Measurements from ENCODE around the gene ABO.
"Not testable (repeated sequence)": the region's sequence is repeated elsewhere in the genome, so short reads cannot be mapped to it uniquely, and the experiment has no call there.

The ABO gene

DNA sequence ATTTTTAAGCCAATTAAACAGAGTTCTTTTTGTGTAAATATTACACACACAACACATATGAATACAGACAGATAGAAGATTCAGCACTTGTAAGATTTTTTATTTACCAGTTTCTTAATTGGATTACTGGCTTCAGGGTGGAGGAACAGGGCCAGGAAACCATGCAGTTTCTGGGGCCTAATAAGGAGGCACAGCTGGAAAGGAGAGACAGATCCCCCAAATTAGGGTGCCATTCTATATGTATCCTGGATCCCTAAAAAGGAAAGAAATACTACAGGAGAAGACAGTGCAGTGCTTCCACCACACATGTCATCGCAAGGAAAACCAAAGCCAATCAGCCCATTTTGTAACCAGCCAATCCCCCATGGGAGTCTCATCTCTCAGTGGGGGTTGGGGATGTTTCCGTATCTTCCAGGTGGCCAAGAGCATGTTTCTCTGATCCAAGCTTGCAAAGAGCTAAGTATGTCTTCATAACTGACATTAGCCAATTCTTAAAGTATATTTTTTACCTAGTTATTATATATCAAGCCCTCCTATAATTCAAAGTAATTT lies 15.8 kb upstream of the ABO start:
- DNase-seq = no peak

DNA sequence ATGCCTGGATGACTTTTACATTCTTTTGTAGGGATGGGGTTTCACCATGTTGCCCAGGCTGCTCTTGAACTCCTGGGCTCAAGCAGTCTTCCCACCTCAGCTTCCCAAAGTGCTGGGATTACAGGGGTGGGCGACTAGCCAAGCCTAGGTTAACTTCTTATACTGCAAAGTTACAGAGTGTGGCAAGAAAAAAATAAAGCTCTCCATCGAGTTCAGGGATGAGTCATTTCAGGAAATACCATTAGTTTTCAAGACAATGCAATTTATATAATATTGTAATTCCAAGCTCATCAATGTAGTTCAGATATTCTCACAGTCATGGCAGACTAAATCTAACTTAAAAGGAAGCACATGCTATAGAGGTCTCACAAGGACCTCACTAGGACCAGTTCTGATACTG lies 11.5 kb upstream of the ABO start:
- DNase-seq = no peak

DNA sequence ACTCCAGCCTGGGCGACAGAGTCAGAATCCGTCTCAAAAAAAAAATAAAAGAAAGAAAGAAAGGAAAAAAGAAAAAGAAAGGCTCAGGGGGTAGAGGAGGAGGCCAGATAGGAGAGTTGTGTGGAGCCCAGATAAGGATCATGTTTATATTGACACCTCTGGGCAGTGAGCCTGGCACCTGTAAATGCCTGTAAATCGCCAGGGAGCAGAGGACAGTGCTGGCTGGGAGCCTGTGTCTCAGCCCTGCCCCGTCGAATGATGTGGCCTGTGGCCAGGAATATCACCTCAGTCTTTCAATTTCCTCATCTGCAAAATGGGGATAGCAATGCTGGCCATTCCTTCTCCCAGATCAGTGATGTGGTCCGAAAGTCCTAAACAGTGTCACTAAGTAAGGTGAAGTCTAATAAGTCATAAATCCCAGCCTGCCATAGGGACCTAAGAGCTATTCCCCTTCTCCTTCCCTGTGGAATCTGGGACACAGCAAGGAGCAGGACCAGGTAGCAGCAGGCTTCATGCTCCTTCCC lies 10.3 kb upstream of the ABO start:
- DNase-seq = no peak

DNA sequence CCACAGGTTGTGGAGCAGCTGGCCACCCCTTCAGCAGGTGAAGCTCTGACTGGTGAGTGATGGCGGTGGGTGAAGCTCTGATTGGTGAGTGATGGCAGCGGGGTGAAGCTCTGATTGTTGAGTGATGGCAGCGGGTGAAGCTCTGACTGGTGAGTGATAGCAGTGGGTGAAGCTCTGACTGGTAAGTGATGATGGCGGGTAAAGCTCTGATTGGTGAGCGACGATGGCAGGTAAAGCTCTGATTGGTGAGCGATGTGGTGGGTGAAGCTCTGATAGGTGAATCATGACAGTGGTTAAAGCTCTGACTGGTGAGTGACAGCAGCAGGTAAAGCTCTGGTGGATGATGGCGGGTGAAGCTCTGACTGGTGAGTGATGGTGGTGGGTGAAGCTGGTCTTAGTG lies 9.4 kb upstream of the ABO start:
- DNase-seq = no peak

DNA sequence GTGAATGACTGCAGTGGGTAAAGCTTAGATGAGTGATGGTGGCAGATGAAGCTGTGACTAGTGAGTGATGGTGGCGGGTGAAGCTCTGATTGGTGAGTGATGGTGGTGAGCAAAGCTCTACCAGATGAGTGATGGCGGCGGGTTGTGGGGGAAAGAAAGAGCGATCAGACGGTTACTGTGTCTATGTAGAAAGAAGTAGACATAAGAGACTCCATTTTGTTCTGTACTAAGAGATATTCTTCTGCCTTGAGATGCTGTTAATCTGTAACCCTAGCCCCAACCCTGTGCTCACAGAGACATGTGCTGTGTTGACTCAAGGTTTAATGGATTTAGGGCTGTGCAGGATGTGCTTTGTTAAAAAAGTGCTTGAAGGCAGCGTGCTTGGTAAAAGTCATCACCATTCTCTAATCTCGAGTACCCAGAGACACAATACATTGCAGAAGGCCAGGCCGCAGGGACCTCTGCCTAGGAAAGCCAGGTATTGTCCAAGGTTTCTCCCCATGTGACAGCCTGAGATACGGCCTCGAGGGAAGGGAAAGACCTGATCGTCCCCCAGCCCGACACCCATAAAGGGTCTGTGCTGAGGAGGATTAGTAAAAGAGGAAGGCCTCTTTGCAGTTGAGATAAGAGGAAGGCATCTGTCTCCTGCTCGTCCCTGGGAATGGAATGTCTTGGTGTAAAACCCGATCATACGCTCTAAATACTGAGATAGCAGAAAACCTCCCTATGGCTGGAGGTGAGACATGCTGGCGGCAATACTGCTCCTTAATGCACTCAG lies 8.4 kb upstream of the ABO start:
- DNase-seq = not testable (repeated sequence)

DNA sequence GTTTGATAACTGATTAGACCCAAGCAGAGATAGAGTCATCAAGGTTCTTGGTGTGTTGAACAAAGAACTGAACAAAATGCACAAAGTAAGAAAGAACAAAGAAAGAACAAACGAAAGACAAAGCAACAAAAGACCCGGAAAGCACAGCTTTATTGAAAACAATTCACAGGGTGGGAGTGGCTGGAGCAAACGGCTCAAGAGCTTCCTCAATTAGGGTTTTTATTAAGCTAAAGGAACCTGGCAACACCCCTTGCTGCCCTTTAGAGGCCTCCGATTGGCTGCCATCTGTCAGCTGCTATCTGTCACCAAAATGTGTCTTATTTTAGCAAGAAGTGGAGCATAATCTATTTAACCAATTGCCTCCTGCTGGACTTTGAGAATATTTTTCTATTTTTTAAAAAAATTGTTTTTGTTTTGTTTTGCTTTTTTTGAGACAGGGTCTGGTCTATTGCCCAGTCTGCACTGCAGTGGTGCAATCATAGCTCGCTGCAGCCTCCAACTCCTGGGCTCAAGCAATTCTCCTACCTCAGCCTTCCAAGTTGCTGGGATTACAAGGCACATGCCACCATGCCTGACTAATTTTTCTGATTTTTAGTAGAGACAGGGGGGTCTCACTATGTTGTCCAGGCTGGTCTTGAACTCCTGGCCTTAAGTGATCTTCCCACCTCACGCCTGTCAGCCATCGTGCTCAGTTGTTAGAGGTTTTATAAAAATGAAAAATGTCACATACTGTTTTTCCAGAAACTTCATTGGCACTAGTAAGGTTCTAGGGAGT lies 7.7 kb upstream of the ABO start:
- DNase-seq = no peak

DNA sequence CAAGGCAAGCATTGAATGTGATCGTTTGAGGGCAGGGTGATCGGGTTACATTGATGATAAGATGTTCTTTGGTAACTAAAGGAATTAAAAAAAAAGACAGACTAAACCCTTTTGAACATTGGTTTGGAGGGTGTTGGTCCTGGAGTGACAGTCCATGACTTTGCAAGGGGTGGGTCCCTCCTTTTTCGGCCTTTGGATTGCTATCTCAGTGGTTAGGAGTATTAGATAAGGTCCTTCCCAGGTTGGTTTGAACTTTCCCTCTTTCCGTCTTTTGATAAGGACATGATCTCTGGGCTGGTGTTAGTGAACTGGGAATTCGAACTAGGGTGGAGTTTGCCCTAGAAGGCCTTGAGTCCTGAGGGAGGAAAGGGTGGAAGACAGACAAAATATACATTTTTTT lies 5.4 kb upstream of the ABO start:
- no peak for DNase-seq

DNA sequence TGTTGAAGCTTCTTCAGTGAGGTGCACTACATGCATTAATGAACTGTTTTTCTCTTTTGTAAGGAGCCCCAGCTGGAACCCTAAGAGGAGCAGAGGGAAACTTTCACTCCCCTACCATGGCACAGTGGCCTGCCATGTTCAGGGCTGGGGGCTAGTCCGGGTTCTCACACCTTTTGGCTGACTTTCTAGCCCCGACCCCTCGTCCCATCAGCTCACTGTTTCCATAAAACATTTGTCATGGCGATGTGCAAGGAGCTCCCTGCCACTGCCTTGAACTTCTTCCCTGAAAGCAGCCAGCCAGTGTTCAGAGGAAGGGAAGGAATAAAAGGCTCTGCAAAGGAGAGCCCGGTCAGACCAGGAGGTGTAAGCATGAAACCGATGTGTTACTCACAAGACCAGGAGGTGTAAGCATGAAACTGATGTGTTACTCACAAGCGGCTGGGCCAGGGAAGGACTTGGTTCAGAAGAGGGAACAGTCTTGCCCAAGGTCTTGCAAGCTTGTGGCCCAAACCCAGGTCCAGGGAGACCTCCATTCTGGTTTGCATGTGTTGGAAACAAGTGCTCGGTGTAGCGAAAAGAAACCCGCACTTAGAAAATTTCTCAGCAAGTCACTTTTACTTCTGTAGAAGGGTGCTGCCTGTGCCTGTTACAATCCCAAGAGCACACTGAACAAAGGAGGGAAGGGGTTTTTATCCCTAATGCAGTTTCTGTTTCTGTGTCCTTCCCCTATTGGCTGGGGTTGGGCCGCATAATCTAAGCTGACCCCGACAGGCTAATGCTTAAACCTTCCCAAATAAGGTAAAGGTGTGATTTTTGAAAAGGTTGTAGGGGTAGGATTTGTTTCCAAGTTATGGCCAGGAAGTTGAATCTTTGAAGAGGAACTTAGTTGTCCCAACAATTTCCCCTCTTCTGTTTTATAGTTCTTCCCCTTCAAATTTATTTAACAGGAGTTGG lies 3.4 kb upstream of the ABO start:
- no peak for DNase-seq

DNA sequence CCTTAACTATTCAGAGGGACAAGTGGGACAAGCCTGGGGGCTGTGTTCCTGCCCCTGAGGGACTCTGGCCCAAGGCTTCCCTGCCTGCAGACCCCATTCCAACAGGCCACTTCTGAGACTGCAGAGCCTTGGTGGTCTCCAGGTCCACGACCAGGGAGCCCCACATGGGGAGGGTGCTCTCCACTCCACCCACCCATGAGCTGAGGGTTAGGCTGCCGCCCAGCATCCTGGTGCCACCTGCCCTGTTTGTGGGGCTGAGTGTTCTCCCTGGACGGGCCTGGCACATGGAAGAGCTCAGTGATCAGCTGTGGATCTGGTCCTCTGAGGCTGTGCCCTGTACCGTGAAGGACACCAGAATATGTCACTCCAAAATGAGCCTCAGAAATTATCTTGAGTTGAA lies 2.5 kb upstream of the ABO start:
- no peak for DNase-seq

DNA sequence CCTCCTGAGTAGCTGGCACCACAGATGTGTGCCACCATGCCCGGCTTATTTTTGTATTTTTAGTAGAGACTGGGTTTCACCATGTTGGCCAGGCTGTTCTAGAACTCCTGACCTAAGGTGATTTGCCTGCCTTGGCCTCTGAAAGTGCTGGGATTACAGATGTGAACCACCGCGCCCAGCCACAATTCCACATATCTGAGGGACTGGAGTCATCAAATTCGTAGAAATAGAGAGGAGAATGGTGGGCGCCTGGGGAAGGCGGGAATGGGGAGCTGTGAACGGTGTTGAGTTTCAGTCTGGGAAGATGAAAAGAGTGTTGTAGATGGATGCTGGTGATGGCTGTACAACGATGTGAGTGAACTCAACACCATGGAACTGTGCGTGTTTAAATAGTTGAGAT lies 1.9 kb upstream of the ABO start:
- DNase-seq = no peak

DNA sequence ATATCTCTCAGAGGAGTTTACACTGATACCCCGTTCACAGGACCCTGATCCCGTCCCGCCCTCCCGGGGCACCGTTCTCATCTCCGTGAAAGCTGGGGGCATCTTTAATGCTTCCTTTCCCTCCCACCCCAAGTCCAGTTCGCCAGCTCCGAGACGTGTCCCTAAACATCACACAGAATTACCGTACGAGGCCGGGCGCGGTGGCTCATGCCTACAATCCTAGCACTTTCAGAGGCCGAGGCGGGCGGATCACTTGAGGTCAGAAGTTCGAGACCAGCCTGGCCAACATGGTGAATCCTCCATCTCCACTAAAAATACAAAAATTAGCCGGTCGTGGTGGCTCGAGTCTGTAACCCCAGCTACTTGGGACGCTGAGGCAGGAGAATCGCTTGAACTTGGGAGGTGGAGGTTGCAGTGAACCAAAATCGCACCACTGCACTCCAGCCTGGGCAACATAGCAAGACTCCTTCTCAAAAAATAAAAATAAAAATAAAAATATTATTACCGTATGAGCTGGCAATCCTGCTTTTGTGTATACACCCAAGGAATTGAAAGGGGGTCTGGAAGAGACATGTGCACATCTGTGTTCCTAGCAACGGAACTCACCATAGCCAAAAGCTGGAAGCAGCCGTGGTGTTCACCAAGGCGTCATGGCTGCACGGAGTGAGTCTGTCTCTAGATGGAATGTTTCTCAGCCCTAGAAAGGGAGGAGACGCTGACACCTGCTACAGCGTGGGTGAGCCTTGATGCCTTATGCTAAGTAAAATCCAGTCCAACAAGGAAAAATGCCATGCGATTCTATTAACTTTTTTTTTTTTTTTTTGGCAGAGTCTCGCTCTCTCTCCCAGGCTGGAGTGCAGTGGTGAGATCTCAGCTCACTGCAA lies 1.2 kb upstream of the ABO start:
- no peak for DNase-seq

DNA sequence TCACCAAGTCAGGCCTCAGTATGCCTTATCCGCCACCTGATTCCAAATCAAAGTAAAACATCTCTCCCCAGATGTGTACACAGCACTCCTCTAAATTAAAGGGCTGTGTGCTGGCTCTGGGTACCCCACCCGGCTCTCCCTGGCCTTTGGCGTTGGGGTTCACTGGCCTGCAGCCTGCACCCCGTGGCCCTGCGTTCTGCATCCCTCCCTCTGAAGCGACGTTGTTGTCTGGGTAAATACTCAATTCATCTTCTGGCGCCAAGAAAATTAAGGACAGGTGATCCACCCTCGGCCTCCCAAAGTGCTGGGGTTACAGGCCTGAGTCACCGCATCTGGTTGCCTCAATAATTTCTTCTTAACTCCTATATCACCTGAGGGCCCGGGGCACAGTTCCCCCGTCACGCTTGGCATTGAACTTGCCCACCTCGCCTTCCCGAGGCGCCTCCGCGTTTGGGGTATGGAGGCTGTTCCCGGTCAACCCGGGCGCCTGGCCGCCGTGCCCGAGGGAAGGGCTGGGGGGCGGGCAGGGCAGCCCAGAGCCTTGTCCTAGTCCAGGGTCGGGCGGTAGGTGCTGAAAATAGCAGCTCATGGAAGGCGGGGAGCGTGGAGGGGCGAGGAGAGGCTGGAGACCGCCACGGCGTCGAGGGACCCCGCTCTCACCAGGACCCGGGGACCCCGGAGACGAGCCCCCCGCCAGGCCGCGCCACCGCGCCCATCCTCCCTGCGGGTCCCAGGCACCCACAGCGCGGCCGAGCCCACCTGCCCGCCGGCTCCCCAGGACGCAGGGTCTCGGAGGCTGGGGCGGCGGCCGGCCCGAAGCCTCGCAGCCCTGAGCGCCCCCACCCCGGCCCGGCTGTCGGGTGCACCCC lies 531 bp downstream of the ABO start:
- no peak for DNase-seq

DNA sequence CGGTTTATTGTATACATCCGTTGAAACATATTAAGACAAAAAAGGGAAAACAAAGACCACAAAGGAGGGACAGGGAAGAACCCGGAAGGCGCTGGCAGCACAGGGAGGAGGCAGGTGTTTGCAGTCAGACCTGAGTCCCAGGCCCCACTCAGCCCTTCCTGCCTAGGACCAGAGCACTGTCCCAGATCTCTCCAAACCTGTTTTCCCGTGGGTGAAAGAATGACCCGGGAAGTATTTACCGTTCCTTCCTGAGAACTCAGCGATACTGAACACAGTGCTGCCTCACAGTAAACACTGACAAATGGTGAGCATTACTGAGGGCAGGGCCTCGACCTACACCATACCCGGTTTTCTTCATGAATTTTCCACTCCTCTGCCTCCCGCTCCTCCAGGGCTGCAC lies 1.2 kb downstream of the ABO start:
- no peak for DNase-seq

DNA sequence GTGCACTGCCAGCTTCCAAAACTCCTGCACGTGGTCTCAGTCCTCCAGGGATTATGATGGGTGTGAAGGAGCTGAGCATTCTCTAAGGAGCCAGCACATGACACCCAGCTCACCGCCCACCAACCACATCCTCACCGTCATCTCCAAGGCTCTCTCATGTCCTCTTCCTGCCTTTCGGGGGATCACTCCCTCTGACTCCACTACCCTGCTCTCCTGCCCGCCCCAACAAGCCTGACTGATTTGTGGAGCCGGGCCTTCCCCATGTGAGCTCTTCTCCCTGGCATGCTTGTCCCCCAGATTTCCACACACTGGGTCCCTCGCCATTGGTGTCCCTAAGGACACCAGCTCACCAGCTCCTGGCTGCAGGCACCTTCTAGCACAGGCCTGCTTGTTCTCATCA lies 1.9 kb downstream of the ABO start:
- no peak for DNase-seq

DNA sequence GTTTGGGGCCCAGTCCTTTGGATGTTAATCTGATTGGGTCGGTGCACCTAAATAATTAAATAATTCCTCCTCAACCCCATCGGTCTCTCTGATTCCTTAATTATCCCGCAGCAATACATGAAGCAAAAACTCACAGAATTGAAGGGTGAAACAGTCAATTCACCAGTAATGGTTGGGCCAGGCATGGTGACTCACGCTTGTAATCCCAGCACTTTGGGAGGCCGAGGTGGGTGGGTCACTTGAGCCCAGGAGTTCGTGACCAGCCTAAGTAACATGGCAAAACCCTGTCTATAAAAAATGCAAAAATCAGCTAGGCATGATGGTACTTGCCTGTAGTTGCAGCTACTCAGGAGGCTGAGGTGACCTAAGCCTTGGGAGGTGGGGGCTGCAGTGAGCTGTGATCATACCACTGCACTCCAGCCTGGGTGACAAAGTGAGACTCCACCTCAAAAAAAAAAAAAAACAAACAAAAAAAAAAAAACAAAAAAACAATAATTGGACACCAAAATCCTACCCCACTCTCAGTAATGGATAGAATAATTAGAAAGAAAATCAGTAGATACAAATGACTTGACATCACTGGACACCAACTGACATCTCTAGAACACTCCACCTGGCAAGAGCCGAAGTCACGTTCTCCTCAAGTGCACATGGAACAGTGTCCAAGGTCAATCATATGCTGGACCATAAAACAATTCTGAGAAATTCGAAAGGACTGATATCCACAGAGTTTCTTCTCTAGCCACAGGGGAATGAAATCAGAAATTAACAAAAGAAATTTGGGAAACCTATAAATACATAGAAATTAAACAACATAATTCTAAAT lies 5.3 kb downstream of the ABO start:
- no peak for DNase-seq

DNA sequence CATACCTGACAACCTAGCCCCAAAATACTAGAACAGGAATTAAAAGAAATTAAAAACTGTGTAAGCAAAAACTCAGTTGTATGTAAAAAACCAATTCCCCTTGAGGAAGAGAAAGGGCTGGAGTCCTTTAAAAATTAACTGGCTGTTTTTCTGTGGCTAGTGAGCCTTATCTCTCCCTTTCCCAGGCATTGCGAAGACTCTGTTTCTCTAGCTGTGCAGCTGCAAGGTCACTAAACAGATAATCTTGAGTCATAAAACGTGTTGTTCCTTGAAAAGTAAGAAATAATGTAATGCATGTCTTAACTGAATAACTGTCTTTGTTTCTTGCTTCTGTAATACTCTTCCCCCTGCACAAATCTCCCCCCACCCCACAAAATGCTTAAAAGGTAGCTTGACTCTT lies 5.9 kb downstream of the ABO start:
- not testable (repeated sequence) for DNase-seq

DNA sequence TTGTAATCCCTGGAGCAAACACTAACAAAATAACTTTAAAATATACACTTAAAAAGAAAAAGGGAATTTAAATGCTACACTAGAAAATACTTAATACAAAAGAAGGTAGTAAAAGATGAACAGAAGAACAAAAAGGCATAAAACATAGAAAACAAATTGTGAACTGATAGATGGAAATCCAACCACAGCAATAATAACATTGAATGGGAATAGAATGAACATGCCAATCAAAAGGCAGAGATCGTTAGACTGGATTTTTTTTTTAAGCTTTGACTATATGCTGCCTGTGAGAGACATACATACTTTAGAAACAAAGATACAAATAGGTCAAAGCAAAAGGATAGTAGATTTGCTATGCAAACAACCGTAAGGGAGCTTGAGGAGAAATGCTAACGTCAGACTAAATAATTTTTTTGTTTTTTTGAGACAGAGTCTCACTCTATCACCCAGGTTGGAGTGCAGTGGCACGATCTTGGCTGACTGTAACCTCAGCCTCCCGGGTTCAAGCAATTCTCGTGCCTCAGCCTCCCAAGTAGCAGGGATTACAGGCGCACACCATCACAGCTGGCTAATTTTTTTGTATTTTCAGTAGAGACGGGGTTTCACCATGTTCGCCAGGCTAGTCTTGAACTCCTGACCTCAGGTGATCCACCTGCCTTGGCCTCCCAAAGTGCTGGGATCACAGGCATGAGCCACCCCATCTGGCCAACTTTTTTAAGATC lies 6.5 kb downstream of the ABO start:
- DNase-seq = no peak

DNA sequence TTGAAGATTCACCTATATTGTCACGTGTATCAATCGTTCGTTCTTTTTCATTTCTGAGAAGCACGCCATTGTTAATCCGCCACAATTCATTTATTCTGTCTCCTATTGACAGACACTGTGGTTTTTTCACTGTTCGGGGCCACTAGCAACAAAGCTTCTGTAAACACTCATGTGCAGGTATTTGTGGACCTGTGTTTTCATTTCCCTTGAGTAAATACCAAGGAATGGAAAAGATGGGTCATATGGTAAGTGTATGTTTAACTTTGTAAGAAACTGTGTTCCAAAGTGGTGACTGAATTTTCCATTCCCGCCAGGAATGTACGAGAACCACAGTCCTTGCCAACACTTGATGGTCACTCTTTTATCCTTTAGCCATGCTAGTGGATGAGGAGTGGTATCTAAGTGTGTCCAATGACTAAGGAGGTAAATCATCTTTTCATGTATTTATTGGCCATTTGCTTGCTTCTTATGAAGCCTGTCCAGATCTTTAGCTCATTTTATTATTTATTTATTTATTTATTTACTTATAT lies 10.7 kb downstream of the ABO start:
- DNase-seq = no peak

DNA sequence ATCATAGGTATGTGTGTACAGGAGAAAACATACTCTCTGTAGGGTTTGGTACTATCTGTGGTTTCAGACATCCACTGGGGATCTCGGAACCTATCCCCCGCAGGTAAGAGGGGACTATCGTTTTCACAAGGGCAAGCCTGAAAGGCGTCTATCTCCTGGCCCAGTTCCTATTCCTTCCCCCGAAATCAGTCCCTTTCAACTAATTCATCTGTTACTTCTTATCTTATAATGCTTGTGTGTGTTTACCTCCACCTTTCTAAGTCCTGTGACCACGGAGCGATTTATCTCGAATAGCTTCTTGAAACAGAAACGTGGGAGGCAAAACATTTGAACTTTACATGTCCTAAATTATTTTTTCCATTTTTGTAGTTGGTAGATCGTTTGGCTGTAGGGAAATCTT lies 11.4 kb downstream of the ABO start:
- DNase-seq = no peak
